HG03039 (cell line): ENCODE data around the gene LAG3.
A peak's percentile ranks its signal among the peaks of the same experiment; 100 is the strongest.

Source experiments
- ATAC-seq: cut with Tn5 transposase; IDR thresholded peaks from one replicate; pipeline ENCODE4 v1.9.1; 2021; ENCODE audit warnings: mild to moderate bottlenecking, moderate library complexity; ENCODE audit not compliant: unreplicated experiment

The LAG3 gene

DNA sequence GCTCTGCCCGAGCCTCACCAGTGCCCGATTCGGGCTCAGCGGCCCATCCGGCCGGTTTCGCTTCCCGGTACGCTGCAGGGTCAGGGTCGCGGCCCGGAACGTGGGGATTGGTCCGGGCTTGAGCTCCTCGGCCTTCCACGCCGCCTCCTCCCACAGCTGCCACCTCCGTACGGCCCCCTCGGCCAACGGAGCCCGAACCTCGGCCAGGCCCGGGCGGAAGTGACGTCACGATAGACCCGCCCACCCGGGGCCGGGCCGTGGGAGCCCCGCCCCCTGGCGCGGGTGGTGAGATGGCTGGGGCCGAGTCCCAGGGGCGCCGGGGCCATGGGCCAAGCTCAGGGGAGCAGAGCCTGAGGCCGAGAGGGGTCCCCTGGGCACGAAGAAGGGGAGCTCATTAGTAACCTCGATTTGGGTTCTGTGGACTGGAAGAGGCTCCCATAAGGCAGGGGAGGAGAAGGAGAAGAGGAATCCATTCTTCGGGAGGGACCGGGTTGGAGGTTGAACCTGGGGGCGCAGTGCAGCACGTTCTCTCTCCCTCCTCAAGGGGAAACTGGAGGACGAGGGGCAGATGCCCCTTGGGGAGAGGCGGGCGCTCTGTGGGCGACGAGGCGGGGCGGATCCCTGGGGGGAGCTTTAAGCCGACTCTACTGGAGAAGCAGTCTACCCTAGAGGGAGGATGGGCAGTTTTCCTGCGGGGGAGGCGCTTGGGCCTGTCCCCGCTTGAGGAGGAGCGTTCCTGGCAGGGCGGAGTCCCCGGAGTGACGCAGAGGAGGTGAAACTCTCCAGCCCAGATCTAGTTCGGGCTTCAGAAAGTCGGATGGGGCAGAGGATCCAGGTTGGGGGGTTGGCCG lies 19.2 kb upstream of the LAG3 start, which contains the start of gene MLF2:
TSS of gene MLF2 (minus strand) at position 221 of the 851 bp plus-strand sequence. CDS start 807 bp downstream, outside the sequence.
- peak; percentile 84 for ATAC-seq

DNA sequence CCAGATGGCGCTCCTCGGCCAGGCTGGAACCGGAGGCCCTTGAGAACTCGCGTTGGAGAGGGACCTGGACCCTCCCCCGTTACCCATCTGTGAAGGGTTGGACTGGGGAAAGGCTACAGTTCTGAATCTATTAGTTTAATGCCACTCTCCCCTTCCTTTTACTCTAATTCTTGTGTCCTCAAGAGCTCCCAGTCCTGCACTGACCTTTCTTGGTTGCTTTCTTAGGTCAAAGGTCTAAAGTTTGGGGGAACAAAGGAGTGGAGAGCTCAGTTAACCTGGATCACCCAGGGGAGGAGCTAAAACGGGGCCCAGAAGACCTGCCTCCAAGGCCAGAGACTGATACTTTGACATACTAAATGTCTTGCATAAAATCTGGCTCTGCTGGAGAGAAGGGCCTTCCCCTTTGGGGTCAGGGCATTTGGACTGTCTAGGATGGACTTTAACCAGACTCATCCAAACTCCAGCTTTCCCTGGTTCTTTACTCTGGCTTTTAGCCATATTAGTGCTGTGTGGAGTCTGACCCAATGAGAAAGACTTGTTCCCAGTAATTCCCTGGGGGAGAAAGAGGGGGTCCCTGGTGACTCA lies 18.5 kb upstream of the LAG3 start:
- ATAC-seq, result no peak

DNA sequence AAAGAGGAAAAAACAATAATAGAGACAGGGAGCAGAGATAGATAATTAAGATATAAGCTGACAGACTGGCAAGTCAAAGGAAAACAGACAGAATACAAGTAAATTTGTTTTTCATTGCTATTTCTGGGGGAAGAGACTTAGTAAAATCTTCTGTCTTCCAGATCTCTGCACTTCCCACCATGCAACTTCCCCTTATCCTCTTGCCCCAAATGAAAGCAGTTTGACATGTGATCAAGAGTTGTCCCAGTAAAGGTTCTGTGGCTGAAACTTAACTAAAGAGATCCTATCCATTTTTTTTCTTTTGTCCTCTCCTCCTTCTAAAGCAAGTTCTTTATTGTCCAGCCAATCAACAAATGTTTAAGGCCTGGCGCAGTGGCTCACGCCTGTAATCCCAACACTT lies 17.9 kb upstream of the LAG3 start:
- ATAC-seq, result no peak

DNA sequence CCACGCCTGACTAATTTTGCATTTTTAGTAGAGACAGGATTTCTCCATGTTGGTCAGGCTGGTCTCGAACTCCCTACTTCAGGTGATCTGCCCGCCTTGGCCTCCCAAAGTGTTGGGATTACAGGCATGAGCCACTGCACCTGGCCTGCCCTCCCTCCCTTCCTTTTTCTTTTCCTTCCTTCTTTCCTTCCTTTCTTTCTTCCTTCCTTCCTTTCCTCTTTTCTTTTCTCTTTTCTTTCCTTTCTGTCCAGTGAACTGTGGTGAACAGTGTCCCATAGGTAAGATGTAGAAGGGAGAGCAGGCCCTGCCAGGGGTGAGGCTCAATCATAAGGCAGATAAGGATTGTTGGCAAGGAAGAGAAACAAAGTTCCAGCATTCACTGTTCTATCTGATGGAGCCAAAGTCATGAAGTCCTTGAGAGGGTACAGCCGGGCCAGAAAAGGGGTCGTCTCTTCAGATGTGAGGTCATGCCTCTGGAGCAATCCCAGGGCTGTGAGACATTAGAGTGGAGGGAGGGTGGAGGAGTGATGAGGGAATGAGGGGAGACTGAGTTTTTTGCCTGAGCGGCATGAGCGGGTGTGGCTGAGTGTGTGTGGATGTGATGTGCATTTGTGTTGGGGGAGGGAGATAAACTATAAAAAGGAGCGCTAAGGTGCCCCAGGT lies 15.2 kb upstream of the LAG3 start:
- ATAC-seq, result no peak

DNA sequence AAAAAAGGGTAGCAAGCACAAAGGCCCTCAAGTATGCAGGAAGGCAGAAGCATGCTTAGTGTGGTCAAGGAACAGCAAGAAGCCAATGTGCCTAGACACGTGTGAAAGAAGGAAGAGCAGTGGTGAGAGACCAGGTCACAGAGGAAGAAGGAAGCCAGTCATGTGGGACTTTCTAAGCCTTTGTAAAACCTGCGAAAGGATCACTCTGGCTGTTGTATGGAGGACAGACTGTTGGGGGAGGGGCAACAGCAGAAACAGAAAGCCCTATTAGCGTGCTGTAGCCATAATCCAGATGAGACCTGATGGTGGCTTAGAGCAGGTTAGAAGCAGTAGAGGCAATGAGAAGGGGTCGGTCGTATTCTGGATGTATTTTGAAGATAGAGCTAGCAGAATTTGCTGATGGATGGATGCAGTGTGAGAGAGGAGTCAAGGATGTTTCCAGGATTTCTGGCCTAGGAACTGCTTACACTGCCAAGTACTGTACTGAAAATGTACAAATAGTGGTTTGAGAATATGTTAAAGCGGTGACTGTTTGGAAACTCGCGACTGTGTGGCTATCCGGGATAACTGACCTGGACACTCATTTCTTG lies 13.7 kb upstream of the LAG3 start:
- no peak for ATAC-seq

DNA sequence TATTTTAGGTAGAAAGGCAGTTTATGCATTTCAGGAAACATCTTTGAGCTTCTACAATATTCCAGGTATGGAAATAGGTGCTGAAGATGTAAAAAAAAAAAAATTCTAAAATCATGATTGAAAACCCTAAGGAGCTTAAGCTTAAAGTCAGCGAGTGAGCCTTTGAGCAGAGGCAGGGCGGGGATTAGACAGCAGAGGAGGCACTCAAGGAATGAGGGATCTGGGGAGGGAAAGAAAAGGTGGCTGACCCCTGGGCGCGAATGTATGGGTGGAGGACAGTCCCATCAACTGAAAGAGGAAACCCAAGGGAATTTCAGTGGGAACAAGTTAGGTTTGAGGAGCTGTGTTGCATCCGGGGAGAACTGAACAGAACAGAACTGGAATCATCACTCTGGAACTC lies 12.6 kb upstream of the LAG3 start:
- no peak for ATAC-seq

DNA sequence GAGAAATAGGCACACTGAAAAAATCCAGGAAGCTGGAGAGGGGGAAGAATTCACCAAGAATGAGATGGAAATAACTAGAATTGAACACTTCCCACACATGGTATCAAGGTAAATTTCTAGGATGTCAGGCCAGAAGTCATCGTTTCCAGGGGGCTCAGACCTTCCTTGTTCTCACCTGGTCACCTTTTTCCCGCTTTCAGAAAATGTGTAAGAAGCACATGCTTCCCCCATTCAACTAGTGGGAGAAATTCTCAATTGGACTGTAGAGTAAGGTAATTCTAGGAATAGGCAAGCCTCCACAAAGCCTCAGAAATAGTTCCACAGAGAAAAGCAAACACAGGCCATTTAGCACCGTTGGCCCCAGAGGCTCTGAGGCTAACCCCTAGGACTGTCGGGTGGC lies 8.9 kb upstream of the LAG3 start:
- no peak for ATAC-seq

DNA sequence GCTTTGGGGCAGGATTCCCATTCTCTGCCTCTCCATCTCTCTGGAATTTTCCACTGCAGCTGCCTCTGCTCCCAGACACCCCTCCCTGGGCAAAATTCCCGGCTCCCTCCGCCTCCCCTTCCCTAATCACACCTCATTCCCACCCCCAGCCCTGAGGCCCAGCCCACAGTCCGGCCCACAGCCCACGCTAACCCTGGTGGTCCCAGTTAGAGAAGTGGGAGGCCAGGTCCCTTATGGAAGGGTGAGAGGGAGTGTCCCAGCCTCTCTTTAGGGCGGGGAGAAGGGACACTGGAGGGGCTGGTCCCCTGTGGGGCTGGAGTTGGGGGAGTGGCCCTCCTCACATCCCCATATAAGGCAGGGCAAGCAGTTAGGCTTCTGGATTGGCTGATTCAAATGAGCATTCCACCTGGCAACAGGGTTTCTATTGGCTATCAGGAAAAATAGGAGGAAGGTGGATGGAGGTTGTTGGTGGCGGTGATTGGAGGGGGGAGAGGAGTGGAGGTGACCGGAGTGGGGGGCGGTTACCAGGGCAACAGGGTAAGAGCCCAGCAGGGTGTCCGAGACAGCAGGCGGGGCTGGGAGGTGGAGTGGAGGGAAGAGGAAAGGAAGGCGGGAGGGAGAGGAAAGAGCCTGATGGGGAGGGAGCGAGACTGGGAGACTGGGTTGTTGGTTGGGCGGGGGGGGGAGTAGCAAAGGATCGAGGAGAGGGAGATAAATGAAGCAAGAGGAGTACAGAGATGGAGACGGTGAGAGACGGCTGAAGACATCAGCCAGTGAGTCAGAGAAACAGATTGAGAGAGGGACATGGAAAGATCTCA lies 8.1 kb upstream of the LAG3 start:
- ATAC-seq, result peak; percentile 58

DNA sequence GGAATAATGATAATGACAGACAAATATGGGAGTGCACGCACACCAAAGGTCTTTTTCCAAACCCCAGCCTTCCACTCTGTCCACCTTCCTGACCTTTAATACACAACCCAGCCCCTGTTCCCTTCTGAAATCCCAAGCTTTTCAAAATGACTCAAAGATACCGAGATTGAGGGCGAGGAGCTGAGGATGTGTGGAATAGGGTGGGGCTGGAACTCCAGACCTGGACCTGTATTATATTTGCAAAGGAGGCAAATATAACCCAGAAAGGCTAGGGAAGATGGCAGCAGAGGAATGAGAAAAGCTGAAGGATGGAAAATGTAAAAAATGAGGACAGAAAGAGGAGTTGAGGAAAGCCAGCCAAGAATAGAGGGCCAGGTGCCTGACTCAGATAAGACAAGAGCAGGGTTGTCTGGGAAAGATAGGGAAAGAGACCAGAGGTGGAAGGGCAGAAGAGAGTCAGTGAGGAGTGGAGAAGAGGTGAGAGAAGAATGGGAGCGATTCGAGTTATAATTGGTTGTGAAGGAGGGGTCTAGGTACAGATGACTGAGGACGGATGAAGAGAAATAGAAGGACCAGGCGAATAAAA lies 7.2 kb upstream of the LAG3 start:
- no peak for ATAC-seq

DNA sequence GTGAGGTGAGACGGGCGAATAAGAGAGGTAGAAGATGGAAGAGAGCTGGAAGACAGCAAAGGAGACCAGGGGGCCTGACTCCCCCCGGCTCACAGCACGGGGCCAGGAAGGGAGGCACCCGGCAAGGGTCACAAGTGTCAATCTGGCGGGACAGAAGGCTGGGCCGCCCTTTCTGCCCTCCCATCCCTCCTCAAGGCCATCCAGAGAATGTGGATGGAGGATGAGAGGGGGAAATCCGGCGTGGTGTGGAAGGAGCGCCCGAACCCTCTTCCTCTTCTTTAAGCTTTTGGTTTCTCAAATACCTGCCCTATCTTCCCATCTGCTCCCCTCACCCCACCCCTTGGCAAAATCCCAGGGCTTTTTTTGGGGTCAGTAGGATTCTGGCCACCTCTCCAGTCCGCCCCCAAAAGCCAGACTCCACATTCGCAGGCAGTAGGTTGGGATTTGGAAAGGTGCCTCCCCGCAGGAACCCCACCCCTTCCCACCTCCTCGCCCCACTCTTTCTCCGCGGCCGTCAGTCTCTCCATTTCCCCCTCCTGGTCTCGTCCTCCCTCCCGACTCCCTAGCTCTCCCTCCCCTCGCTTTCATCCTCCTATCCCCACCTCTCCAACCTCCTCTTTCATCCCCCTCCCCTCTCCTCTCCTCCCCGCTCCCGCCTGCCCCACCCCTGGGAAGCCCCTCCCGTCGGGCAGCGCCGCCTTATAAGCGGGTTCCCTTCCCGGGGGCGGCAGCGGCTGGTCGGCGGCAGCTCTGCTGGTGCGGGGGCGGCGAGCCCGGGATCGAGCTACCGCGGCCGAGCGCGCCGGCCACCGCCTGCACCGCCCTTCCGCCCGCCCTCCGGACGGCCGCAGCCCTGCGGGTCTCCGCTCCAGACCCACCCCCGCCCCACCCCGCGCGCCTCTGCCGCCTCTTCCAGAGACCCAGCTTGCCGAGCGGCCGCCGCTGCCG lies 6.4 kb upstream of the LAG3 start, which contains the start of gene PTMS:
TSS of gene PTMS (plus strand) at position 730 of the 948 bp plus-strand sequence. CDS start 343 bp downstream, outside the sequence.
- ATAC-seq, result peak; percentile 23

DNA sequence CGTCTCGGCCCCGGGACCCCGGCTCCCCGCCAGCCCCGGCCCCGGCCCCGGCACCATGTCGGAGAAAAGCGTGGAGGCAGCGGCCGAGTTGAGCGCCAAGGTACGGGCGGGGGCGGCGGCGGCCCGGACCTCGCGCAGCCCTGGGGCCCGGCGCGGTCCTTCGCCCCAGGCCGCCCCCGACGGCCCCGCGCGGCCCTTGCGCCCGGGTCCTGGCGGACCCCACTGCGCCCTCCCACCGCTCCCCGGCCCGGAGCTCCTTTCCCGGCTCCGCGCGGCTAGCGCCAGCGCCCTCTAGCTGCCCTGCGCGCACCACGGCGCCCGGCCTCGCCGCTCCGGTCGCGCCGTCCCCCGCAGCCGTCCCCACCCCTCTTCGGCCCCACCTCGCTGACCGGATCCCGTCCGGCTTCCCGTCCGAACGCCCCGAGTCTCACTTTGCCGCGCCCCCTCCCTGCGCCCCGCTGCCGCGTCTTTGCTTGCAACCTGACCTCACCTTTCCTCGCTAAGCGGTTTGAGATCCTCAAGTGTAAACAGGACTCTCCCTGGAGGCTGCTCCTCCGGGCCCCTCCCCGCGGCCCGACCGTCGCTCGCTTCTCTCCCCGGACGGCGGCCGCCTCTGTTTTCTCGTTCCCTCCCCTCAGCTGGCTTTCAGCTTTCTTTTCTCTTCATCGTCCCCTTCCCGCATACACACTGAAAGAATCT lies 5.5 kb upstream of the LAG3 start:
- peak; percentile 27 for ATAC-seq

DNA sequence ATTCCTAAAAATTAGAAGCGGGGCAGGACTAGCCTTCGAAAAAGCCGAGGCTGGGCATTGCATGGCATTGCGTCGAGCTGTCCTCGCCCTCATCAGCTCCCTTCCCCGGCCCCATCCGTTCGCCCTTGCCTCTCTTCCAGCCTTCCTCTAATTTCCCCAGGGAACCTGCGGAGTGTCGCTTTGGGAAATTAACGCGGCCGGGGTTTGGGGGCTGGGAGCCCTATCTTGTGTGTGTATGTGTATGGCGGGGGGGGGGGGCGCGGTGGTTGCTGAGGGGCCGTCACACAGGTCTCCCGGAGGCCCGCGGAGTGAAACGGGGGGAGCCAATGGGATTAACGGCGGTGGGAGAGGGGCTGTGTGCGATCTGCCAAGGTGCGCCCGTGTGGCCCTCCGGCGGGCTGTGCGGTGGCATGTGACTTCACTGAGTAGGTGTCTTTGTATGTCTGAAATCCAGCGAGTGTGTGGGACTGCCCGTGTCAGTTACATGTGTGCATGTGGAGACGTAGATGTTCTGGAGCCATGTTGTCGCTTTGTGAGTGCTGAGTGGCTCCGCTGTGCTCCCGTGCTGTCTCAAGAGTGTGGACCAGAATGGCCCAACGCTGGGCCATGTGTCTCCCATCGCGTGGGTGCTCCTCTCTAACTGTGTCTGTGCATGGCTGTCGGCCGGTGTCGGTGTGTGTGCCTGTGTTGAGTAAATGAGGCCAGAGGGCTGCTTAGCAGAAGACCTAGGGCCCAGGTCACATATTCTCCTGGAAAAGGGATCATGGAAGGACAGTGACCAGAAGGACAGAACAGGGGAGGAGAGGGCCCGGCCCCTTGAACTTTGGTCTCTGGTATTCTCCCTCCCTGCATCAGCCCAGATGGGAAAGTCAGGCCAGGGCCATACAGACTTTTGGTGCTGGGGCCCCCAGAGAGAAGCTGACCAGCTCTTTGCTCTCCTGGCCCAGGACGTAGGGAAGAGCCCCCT lies 4.7 kb upstream of the LAG3 start:
- ATAC-seq, result no peak

DNA sequence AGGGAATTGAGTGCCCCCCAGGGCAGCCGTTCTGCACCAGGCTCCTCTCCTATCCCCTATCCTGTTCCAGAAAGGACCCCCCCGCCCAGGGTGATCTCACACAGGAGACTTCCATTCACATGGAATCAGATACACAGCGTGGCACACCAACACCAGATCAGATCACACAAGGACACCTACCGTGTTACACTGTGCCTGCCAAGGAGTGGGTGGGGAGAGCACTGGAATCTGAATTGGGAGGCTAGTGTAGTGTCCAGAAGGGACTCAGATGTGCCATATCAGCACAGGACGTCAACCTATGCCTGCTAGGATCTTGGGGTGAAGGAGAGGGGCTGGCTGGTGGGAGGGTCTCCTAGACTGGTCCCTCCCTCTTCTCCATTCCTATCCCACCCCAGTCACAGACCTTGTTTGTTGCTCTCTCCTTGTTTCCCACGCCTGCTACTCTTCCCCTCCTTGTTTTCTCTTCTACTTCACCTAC lies 3.8 kb upstream of the LAG3 start:
- ATAC-seq, result no peak

DNA sequence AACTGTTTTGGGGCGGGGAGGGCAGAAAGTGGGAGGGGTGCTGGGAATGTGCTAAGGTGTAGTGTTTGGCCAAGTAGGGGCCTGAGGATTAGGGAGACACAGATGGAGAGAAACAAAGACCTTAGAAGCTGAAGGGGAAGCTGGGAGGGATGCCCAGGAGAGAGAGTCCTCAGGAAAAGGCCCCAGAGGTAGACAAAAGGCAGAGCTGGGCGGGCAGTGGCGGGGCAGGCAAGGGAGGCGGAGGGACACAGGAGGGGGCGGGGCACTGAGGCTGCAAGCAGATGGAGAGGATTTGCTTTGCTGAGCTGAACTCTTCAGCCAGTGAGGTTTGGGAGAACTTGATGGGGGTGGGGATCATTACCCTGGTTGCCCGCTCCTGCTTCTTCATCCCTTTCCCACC lies 3.3 kb upstream of the LAG3 start:
- ATAC-seq, result no peak

DNA sequence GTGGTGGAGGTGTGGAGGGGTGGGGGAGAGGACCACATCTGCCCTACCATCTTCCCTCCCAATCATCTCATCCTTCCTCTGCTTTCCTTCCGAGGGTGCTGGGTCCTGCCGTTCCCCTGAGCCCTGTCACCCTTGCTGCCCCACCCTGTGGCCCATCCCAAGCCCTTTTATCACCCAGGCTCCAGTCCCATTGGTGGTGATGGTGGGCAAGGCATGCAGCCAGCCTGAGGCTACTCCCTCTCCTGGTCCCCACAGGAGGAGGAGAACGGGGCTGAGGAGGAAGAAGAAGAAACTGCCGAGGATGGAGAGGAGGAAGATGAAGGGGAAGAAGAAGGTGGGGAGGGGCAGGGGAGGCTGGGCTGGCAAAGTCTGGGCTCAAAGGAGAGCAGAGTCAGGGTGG lies 2.7 kb upstream of the LAG3 start:
- no peak for ATAC-seq

DNA sequence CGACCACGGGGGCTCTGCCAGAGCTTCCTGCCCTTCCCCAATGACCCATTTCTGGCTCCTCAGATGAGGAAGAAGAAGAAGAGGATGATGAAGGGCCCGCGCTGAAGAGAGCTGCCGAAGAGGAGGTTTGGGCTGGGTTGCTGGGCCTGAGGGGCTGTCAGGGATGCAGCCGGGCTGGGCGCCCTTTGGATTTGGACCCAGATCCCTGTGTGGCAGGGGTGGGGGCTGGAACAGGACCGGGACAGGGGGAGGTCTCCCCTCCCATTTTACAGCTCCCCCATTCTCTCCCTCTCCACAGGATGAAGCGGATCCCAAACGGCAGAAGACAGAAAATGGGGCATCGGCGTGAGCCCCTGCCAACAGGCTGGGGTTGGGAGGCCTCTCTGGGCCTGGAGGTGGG lies 2.2 kb upstream of the LAG3 start:
- ATAC-seq, result no peak

DNA sequence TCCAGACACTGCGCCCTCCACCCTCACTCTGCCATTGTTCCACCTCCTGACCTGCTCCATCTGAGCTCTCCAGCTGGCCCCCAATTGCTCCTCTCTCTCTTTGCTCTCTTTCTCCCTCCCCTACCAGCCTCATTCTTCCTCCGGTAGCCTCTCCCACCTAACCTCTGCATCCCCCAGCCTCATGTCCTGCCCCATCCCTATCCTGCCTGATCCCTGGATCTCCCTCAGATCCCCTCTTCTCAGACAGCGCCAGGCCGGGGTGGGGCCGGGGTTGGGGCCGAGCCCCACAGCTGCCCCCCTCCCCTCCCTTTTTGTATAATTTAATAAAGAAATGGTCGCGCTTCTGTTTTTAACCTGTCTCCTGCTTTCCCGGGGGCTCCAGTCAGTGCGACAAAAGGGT lies 1.7 kb upstream of the LAG3 start:
- no peak for ATAC-seq
